Stimulated activated CD4-positive, alpha-beta T cell treated with anti-CD3 and anti-CD28 coated beads, Interleukin-12 subunit alpha, Interleukin-12 subunit beta, amount 100 ng/mL, for 48 hours (primary cell): ENCODE data around the gene POLR1C.
A peak's percentile ranks its signal among the peaks of the same experiment; 100 is the strongest.
"Not testable (repeated sequence)": the region's sequence is repeated elsewhere in the genome, so short reads cannot be mapped to it uniquely, and the experiment has no call there.

Experiments used
- DNase-seq, 3 donors: peaks; one replicate each; pipeline ENCODE4 v3.0.0-alpha.2; 2020; ENCODE audit warnings: low read depth in 2 of 3, low spot score in 1 of 3

Gene POLR1C, protein sequence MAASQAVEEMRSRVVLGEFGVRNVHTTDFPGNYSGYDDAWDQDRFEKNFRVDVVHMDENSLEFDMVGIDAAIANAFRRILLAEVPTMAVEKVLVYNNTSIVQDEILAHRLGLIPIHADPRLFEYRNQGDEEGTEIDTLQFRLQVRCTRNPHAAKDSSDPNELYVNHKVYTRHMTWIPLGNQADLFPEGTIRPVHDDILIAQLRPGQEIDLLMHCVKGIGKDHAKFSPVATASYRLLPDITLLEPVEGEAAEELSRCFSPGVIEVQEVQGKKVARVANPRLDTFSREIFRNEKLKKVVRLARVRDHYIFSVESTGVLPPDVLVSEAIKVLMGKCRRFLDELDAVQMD

DNA sequence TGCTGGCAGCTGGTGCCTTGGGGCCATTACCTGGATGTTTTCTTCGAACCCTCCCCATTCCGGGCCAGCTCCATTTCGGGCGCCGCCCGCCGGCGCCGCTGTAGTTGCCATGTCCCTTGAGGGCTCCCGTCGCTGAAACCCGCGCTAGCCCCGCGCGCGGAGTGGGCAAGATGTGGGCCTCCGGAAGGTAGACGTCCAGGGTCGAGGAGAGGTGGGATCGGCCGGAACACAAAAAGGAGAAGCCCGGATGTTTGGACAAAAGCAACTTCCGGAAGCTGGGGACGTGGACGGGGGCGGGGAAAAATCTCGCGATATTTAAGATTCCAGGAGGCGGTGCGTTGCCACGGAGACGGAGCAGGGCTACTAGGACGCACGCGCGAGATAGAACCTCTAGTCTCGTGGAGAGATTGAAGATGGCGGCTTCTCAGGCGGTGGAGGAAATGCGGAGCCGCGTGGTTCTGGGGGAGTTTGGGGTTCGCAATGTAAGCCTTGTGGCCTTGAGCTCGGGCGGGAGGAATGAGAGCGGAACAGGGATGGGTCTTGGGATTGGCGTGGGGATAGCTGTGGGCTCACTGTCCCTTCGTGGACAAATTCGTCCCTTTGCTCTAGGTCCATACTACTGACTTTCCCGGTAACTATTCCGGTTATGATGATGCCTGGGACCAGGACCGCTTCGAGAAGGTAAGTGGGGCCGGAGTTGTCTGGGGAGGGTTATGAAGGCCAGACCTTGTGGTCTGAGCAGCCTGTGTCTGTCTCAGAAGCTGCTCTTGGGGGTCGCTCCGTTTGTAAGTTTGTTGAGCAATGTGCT lies at the start of gene POLR1C, which contains the start of gene YIPF3:
Gene POLR1C (plus strand): TSS at position 393 of the 808 bp plus-strand sequence. CDS start 21 bp downstream, at position 414.
Gene YIPF3 (minus strand): TSS at position 230 of the 808 bp plus-strand sequence. CDS start 119 bp downstream, at position 111.
- DNase-seq = peak; percentile 96 to 97 (median 97)

DNA sequence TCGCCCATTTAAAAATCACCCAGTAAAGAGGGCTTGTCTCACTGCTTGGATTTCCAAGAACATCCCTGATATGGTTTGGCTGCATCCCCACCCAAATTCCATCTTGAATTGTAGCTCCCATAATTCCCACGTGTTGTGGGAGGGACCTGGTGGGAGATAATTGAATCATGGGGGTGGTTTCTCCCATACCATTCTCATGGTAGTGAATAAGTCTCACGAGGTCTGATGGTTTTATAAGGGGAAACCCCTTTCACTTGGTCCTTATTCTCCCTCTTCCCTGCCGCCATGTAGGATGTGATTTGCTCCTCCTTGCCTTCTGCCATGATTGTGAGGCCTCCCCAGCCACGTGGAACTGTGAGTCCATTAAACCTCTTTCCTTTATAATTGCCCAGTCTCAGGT lies 49.6 kb upstream of the POLR1C start:
- not testable (repeated sequence) for DNase-seq

DNA sequence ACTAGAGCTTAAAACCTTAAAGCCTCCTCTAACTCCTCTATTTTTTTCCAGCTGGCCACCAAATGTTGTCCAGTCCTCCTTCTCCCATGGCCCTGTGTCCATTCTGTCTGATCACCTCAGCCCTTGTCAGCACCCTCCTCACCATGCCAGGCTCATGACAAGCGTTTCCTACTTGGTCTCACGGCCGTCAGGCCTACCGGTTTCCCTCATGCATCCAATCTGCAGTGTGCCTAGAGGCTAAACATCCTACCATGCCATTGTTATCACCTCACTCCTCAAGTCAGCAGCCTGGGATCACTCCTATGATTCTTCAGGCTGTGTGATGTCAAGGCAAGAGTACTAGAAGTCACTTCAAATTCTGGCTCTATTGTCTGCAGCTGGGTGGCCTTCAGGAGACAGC lies 49.1 kb upstream of the POLR1C start:
- no peak for DNase-seq

DNA sequence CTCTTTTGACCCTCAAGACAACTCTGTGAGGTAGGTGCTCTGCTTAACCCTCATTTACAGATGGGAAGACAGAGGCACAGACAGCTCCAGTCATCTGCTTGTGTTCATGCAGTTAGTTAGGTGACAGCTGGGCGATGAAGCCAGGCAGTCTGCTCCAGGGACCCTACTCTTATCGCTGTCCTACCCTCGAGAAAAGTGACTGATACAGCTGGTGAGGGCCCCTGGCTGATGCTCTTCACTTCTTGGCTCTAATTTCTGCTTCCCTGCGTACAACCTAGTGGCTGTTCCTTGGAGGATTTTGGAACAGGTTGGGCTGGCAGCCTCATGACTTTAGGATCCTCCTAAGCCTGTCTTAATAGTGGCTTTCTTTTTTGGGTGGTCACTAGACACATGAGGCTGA lies 48.6 kb upstream of the POLR1C start:
- DNase-seq = no peak

DNA sequence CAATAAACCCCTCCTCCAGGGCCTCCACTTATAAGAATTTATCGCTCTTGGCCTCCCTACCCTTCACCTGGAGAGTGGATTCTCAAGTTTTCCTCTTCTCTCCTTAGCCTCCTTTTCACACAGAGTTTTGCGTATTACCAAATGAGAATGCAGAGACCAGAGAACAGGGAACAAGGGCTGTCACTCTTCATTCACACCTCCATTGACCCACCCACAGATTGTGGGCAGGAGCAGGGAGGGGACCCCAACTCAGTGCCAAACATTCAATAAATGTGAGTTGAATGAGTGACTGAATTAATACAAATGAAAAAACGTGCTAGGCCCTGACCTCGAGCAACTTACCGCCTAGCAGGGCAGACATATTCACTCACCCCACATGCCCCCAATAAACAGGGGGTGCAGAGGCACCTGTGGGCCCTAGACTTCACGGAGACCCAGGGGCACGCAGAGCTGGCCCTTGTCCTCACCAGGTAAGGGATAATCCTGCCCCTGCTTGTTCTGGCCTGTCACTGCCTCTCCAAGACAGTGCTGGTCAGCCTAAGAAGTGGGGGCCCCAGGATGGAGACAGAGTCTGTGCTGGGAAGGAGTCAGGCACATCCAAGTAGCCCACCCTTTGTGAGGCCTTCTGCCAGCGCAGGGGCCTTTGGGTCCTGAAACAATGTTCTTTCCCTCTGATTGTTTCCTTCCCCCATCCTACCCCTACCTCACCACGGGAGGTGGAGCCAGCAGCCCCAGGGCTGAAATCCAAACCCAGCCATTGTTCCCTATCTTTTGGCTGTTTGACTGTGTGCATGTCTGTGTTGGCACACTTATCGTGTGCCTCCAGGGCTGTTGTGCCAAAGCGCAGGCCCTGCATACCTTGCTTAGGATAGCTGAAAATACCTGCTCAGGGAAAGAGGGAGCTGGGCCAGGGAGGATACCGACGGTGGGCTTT lies 47.9 kb upstream of the POLR1C start:
- DNase-seq = no peak

DNA sequence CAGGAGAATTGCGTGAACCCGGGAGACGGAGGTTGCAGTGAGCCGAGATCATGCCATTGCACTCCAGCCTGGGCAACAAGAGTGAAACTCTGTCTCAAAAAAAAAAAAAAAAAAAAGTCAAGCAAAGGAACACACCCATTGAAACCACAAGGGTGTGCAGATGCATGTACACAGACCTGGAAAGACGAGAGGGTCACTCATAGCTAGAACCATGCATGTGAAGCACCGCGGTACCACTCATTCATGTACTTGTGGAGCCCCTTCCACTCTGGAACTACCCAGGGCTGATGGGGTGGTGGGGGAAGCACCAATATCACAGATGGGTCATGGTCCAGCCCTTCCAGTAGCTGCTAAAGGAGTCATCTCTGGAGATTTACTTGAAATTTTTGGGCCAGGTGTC lies 46.9 kb upstream of the POLR1C start:
- DNase-seq = no peak

DNA sequence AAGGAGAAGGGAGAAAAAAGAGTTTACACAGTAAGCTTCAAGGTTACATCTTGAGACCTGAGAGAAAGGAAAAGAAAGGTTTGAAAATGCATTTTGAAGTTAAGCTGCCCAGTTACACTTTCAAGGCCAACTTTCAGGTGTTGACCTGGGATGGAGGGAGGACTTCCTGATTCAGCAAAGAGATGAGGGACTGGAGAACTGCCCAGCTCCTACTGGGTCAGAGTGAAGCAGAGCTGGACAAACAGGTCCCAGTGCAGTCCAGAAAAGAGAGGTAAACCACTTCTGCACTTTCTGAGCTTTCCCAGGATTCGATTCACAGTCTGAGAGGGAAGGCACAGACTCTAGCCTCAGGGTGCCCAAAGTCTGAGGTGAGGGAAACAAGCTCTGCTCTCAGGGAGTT lies 45.5 kb upstream of the POLR1C start:
- DNase-seq = no peak

DNA sequence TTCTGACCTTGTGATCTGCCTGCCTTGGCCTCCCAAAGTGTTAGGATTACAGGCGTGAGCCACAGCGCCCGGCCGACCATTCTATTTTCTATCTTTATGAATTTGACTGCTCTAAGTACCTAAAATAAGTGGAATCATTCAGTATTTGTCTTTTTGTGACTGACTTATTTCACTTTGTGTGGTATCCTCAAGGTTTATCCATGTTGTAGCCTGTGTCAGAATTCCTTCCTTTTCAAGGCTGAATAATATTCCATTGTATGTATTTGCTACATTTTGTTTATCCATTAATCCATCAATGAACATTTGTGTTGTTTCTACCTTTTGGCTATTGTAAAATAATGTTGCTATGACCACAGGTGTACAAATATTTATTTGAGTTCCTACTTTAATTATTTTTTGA lies 44.4 kb upstream of the POLR1C start:
- DNase-seq = no peak

DNA sequence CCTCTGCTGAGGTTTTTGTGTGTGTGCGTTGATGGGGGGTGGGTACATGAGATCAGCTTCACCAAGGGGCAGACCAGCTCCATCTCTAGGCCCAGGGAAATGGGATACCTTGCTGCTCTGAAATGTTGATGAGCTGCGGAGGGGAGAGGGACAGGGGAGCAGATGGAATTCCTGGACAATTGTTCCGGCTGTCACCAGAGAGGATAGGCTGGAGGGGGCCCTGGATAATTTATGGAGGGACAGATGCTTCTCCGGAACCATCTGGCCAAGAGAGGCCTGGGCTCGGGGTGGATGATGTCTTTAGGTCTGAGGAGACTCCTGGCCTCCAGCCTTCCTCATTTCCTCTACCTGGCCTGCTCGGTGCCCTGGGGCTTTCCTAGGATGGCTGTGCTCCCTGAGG lies 41.4 kb upstream of the POLR1C start:
- no peak for DNase-seq

DNA sequence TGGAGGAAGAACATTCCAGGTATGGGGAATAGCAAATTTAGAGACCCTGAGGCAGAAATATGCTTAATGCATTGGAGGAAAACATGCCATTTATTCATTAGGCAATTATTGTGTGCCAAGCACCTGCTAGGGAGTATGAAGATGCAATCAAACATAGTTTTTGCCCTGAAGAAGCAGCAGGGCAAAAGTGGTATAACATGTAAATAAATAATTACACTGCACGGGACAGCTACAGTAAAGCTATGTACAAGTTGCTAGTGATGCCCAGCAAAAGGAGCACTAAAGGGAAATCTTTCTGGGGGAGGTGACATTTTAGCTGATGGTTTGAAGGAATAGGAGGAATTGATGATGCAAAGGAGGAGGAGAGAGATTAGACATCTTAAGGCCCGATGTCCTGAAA lies 40.1 kb upstream of the POLR1C start:
- no peak for DNase-seq

DNA sequence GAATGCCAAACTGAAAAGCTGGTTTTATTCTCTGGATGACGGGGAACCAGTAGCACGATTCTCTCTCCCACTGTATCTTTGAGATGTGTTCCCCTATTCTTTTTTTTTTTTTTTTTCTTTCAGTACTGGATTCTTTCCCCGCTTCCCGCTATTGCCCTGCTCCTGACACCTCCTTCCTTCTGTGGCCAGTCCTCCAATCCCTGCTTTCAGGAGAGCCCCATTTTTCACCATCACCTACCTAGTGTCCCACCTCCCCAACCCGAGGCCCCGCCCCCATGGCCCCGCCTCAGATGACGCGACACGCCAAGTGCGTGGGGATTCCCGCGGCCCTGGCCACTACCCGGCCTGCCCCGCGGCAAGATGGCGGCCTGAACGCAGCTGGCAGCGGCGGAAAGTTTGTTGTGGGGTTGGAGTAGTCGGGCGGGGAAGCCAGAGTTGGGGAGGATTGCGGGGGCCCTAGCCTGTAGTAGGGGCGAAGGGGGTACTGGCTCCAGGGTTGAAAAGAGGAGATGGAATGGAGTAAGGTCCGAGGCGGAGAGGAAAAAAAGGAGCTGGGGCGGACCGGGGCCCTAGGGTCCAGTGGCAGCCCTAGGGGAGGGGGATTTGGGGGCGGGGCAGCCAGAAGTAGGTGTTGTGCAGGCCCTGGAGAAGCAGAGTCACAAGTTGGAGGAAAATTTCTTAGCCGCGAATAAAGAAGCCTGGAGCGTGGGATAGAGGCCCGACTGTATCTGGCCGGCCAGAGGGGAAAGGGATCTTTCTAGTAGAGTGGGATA lies 39.5 kb upstream of the POLR1C start, which contains the start of gene TJAP1:
Gene TJAP1 (plus strand): TSS at position 336 of the 773 bp plus-strand sequence. CDS start 21,432 bp downstream, outside the sequence.
- peak; percentile 94 to 100 (median 96) for DNase-seq

DNA sequence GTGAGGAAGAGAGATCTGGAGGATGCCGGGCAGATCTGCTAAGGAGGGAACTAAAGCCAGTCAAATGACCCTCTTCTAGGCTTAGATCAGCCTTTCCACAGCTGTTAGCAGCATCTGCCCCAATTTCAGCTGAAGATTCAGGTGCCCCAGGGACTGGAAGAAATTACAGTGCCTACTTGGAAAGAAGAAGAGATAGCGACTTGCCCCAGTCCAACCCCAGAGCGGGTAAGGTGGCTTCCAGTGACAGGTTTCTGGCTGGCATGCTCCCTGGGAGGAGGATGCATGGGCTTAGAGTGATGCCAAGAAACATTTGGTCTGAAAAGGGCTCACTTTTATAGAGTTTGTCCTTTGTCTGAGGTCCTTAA lies 38.9 kb upstream of the POLR1C start:
- DNase-seq = no peak

DNA sequence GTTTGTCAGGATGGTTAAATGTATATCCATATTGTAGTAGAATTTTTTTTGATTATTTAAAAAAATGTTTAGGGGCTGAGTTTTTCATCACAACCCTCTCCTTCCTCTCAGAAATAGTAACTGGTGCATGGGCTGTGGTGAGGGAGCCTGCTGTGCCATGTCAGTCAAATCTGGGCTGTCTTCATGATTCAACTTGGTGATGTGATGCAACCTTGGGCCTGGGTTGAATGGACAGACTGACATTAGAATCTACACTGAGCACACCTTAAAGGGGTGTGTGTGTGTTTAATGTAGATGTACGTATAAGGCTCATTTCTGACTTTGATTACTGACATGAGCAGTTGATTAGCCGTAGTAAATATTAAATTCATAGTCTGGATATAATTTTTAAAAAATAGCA lies 35.8 kb upstream of the POLR1C start:
- no peak for DNase-seq

DNA sequence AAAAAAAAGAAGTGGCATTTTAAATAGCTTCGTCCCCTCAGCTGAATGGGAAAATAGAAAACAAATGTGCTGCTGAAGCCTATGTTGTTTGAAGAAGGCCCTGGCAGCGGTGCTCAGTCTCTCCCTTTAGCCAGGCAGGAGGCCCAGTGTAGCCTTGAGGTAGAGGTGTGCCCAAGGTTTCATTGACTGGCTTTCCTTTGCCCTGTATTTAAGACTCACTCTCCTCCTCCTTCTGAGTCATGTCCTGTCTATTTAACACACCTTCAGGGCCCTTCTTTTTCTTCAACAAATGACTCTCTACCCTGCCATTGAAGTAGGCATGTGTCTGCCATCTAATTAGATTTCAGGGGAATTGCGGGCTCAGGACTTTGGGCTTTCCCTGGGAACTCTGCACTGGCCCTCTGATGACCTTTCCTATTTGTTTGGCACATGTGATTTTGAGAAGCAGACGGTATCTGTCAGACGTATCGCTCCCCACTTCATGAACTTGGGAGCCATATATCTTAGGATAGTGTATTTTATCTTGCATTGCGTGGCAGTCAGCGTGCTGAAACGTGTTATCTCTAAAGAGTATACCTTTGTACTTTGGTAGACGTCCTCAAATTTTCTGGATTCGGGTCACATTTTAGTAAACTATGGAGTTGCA lies 35.2 kb upstream of the POLR1C start:
- DNase-seq = no peak

DNA sequence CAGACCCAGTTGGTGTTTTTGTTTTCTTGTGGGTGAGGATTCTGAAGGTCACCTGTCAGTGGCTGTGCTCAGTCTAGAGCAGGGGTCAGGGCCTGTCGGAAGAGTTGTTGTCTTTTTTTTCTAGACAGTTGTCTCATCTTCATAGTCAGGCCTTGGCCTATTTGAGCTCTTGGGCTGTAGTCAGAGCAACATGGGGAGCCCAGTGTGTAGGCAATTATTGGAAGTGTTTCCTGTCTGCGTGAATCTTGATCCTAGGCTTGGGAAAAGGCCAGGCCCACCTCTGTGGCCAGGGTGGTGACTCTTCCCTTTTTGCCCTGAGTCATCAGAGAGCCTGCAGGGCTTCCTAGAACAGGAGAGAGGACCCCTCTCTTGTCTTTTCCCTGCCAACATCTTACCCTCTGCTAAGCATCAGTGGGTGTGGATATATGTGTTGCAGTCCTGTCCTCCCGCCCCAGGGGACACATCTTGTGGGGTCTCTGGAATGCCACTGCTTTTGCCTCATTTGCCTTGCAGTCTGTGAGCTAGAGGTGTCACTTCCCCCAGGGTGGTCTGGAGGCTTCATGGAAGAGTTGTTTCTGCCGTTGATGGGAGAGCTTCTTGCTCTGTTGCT lies 28.1 kb upstream of the POLR1C start:
- DNase-seq = no peak

DNA sequence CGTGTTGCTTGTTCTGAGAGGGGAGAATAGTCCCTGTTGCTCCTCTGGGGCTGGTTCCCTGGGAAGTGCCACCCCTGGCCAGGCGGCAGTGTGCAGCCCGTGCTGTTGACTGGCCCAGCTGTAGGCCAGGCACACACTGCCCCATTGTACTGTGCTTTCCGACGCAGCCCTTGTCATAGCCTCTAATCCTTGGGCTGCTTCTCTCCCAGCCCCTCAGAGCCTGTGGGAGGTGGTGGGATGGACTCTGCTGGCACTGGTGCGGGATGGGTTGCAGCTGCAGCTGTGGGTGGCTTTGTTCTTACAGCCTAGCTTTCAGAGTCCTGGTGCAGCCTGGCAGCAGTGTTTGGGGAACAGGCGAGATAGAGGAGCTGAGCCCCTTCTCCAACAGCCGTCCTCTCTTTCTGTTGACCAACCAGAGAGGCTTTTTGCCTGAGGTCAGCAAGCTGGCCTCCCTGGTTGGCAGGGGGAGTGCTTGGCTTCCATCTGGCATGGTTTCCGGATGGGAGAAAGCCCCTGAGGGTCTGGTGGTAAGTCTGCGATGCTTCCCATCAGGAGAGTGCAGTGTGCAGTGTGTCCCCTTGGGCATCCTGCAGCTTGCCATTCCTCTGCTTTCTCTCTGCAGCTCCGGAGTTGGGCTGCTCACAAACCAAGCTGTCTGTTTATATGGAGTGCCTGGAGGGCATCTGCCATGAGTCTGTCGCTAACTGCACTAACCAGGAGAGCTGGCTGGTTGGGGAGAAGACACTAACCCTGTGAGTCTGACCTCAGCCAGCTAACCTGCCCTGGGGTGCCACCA lies 27.4 kb upstream of the POLR1C start:
- no peak for DNase-seq

DNA sequence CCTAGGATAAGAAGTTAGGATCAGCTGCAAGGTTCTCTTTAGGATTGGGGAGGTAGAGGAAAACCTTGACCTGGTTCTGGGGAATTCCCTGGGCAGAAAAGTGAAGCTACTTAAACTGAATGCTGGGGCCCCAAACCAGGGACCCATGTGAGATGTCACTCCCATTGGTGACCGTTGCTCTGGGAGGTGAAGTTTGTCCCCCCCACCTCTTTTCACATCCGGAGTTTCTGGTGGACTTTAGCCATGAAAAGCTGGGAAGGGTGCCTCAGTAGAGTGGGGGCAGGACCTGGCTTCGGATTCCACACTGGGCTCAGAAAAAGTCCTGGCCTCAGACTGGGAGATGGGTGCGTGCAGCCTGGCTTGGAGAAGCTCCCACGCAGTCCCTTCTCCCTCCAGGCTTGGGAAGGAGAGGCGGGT lies 26.4 kb upstream of the POLR1C start:
- no peak for DNase-seq

DNA sequence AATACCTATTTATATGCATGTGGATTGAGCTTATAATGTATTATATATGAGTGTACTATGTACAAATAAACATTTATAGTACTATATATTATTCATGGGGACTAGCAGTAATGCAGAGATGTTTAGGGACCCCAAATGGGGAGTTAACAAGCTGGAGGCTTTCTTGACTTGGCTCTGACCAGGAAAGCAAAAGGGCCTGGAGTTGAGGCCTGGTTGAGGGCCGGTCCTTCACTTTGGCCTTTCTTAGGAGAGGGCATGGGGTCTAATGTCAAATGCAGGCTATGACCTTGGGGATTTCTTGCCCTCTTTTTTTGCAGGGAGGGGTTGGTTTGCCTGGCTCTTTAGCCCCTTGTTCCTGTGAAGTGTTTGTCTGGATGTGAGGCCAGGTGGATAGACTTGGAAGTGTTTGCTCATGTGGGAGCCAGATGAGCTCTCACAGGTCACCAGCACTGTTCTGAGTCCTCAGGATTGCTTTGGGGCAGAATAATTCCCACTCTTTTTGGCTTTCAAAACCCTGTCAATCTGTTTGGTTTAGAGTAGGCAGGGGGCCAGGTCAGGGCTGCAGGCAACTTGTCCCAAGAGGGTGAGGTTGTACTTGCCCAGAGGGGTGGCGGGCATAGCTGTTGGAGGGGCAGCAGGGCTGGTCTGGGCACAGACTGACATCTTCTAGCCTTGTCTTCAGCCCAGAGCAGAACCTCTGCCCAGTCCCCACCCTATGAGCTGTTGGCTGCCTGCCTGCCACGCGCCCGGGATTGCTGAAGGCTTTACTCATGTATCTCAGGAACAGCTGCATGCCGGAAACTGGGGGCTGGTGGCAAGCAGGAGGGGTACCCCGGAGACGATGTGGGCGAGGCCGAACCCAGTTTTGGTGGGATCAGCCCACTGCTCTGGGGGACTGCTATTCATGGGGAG lies 24.9 kb upstream of the POLR1C start:
- no peak for DNase-seq
